ENCODE results near the gene TEPSIN.

TEPSIN gene

GRCh38 chr17:81208651-81209050 lies 30.2 kb downstream of the TEPSIN start:
- TF ChIP-seq CTCF (IDR thresholded peaks at IDR 0.05) (no peak), ZFX (IDR thresholded peaks at IDR 0.05; ENCODE audit: borderline replicate concordance) (no peak)
- no peak overlapping the region for H3K27ac ChIP-seq

GRCh38 chr17:81207610-81208581 lies 31.0 kb downstream of the TEPSIN start:
- no peak overlapping the region for H3K27ac ChIP-seq
- no peak for TF ChIP-seq CTCF (IDR thresholded peaks at IDR 0.05)
- TF ChIP-seq ZFX (IDR thresholded peaks at IDR 0.05; ENCODE audit: borderline replicate concordance), result no peak

GRCh38 chr17:81206657-81207056 lies 32.2 kb downstream of the TEPSIN start:
- H3K27ac ChIP-seq, result no peak overlapping the region
- TF ChIP-seq ZFX (IDR thresholded peaks at IDR 0.05; ENCODE audit: borderline replicate concordance) (no peak), CTCF (IDR thresholded peaks at IDR 0.05) (no peak)

- TF ChIP-seq CTCF (IDR thresholded peaks at IDR 0.05) (no peak), ZFX (IDR thresholded peaks at IDR 0.05; ENCODE audit: borderline replicate concordance) (no peak)
- no peak overlapping the region for H3K27ac ChIP-seq
Measured at GRCh38 chr17:81206166-81206565, 32.7 kb downstream of the TEPSIN start.

GRCh38 chr17:81204578-81204977 lies 34.3 kb downstream of the TEPSIN start:
- no peak overlapping the region for H3K27ac ChIP-seq
- TF ChIP-seq CTCF (IDR thresholded peaks at IDR 0.05) (no peak), ZFX (IDR thresholded peaks at IDR 0.05; ENCODE audit: borderline replicate concordance) (no peak)

- TF ChIP-seq ZFX (IDR thresholded peaks at IDR 0.05; ENCODE audit: borderline replicate concordance) (no peak), CTCF (IDR thresholded peaks at IDR 0.05) (no peak)
- H3K27ac ChIP-seq, result no peak overlapping the region
Measured at GRCh38 chr17:81203136-81203535, 35.7 kb downstream of the TEPSIN start.

- H3K27ac ChIP-seq, result no peak overlapping the region
- TF ChIP-seq ZFX (IDR thresholded peaks at IDR 0.05; ENCODE audit: borderline replicate concordance), result no peak
- no peak for TF ChIP-seq CTCF (IDR thresholded peaks at IDR 0.05)
Measured at GRCh38 chr17:81202318-81202717, 36.5 kb downstream of the TEPSIN start.
